Esophagus muscularis mucosa (tissue), 4 donors: Measurements from ENCODE around the gene LEKR1. TPM values are rescaled to one million over a fixed set of nuclear protein-coding genes. Genes with fewer than 3 reads are reported as not detected.

ENCODE experiments used
- DNase-seq: peaks from one replicate; pipeline ENCODE4 v3.0.0-alpha.2; 2017; ENCODE audit errors: extremely low spot score
- H3K27ac ChIP-seq, 4 donors: fragments of 200-600 bp; sonication (generic); replicated peaks in 1 of 4; 1 replicate in 3 of 4; 2 replicates in 1 of 4; pipeline ENCODE4 v1.5.1; 2016 to 2019; ENCODE audit warnings: mild to moderate bottlenecking in 1 of 4
- H3K27me3 ChIP-seq, 4 donors: fragments of 200-600 bp; sonication (generic); one replicate each; pipeline versions ENCODE4 v1.5.1 to v1.6.0; 2016 to 2019
- H3K36me3 ChIP-seq, 4 donors: fragments of 200-600 bp; sonication (generic); one replicate each; pipeline ENCODE4 v1.5.1; 2016 to 2019
- H3K4me1 ChIP-seq, 4 donors: fragments of 200-600 bp; sonication (generic); one replicate each; pipeline ENCODE4 v1.5.1; 2016 to 2019
- H3K4me3 ChIP-seq, 4 donors: fragments of 200-600 bp; sonication (generic); 1 replicate in 2 of 4; 2 replicates in 2 of 4; pipeline ENCODE4 v1.5.1; 2016 to 2019; ENCODE audit warnings: mild to moderate bottlenecking in 4 of 4, moderate library complexity in 1 of 4
- H3K9me3 ChIP-seq, 4 donors: fragments of 200-600 bp; sonication (generic); 1 replicate in 3 of 4; 2 replicates in 1 of 4; pipeline ENCODE4 v1.5.1; 2016 to 2019
- CTCF ChIP-seq, 3 experiments: fragments of 200-600 bp in 2 of 3; fragments of 450-650 bp in 1 of 3; sonication (generic) in 2 of 3; IDR thresholded peaks; one replicate each; pipeline ENCODE4 v1.5.1; 2017 to 2019; ENCODE audit warnings: antibody characterized with exemption in 3 of 3, mild to moderate bottlenecking in 2 of 3, moderate library complexity in 1 of 3
- EP300 ChIP-seq: sonication (generic); formaldehyde crosslinking; IDR thresholded peaks from one replicate; pipeline ENCODE4 v1.6.1; 2017; ENCODE audit warnings: antibody characterized with exemption
- POLR2A ChIP-seq: fragments of 450-650 bp; IDR thresholded peaks from one replicate; pipeline ENCODE4 v1.6.1; 2017; ENCODE audit warnings: antibody characterized with exemption, moderate library complexity, mild to moderate bottlenecking, low read depth
- POLR2AphosphoS5 ChIP-seq, 2 donors: sonication (generic); formaldehyde crosslinking; IDR thresholded peaks; one replicate each; pipeline ENCODE4 v1.6.1; 2017; ENCODE audit warnings: antibody characterized with exemption in 2 of 2
- WGBS: methylation state at CpG from one replicate; pipeline ENCODE4 v1.1.5; 2018; 5-methylcytosine and 5-hydroxymethylcytosine counted together
- intact Hi-C: fragments of 100-400 bp; cut with DNase I; formaldehyde crosslinking; loops from one replicate; pipeline ENCODE4 v1.15.1; 2023
- total RNA-seq, 4 donors: library from RNA; depleted of rRNA; stranded (reverse); fragments of >200 nt; gene quantifications; one replicate each; pipeline versions ENCODE4 v1.1.0 to v1.2.1, GENCODE V29; 2016

The LEKR1 gene
- total RNA-seq, 4 donors from 2014 or later, result 0.11 to 1.2 (median 0.33) TPM; not detected in 1

- Histone ChIP-seq H3K4me3 (no peak overlapping the region), H3K27me3 (no peaks in the 10 kb centered on the region), H3K4me1 (peaks cover 4 to 17% (median 16%) of the 10 kb centered on the region in 4 donors), H3K9me3 (no peaks in the 10 kb centered on the region), H3K36me3 (peaks cover 0 to 2% (median 0%) of the 10 kb centered on the region in 4 donors), H3K27ac (no peak overlapping the region)
- no peak for DNase-seq
- TF ChIP-seq POLR2A (no peak), POLR2AphosphoS5 (IDR thresholded peaks at IDR 0.05) (no peak), EP300 (no peak), CTCF (IDR thresholded peaks at IDR 0.05) (no peak)
- intact Hi-C loops, result no loop called here
- WGBS, result 89% methylated on average over 6 of the region's 6 CpGs
These were observed 13.4 kb upstream of the LEKR1 start for GRCh38 chr3:156812521-156813335.

GRCh38 chr3:156814295-156814694 lies 11.9 kb upstream of the LEKR1 start:
- no peak overlapping the region for H3K4me3 ChIP-seq
- H3K4me1 ChIP-seq, result peaks cover 6 to 20% (median 18%) of the 10 kb centered on the region in 4 donors
- H3K27ac ChIP-seq, result no peak overlapping the region
- H3K36me3 ChIP-seq, result peaks cover 0 to 2% (median 0%) of the 10 kb centered on the region in 4 donors
- H3K27me3 ChIP-seq, result no peaks in the 10 kb centered on the region
- TF ChIP-seq CTCF (IDR thresholded peaks at IDR 0.05) (no peak), POLR2A (no peak), POLR2AphosphoS5 (IDR thresholded peaks at IDR 0.05) (no peak)
- H3K9me3 ChIP-seq, result no peaks in the 10 kb centered on the region
- intact Hi-C loops, result no loop called here
- 94% methylated on average over 2 of the region's 2 CpGs for WGBS
- no peak for DNase-seq

GRCh38 chr3:156816091-156816793 lies 9.9 kb upstream of the LEKR1 start:
- Histone ChIP-seq H3K36me3 (no peaks in the 10 kb centered on the region), H3K9me3 (no peaks in the 10 kb centered on the region), H3K4me3 (peak overlapping the region; percentile 59 to 73 (median 72)), H3K4me1 (peaks cover 6 to 20% (median 18%) of the 10 kb centered on the region in 4 donors), H3K27ac (peak overlapping the region; percentile 79 to 85 (median 80)), H3K27me3 (no peaks in the 10 kb centered on the region)
- intact Hi-C loops, result loop anchor here (2.0 to 5.0 kb wide), 3 partner anchors 129 to 271 kb away; partner anchors contain the start of gene TIPARP
- DNase-seq, result no peak
- 30% methylated on average over 8 of the region's 74 CpGs for whole genome bisulfite sequencing
- peak in 2 of 3 experiments; percentile 7 to 20 for TF ChIP-seq CTCF (IDR thresholded peaks at IDR 0.05)
- TF ChIP-seq POLR2A, result no peak

GRCh38 chr3:156816794-156817645 lies 9.1 kb upstream of the LEKR1 start:
- Histone ChIP-seq H3K36me3 (no peaks in the 10 kb centered on the region), H3K4me1 (peaks cover 6 to 20% (median 18%) of the 10 kb centered on the region in 4 donors), H3K9me3 (no peaks in the 10 kb centered on the region), H3K27ac (peak overlapping the region; percentile 79 to 85 (median 80)), H3K4me3 (peak overlapping the region; percentile 59 to 73 (median 72)), H3K27me3 (no peaks in the 10 kb centered on the region)
- WGBS, result 7% methylated on average over 35 of the region's 70 CpGs
- intact Hi-C loops, result loop anchor here (2.0 to 5.0 kb wide), 3 partner anchors 130 to 270 kb away; partner anchors contain the start of gene TIPARP
- TF ChIP-seq EP300 (peak; percentile 88), POLR2AphosphoS5 (IDR thresholded peaks at IDR 0.05) (peak; percentile 56 to 67), CTCF (IDR thresholded peaks at IDR 0.05) (peak in 1 of 3 experiments; percentile 22), POLR2A (no peak)
- no peak for DNase-seq
